Activated CD8-positive, alpha-beta memory T cell treated with anti-CD3 and anti-CD28 coated beads for 24 hours (primary cell): ENCODE results near the gene DCAF10.
"Not testable (repeated sequence)": the region's sequence is repeated elsewhere in the genome, so short reads cannot be mapped to it uniquely, and the experiment has no call there.

Experiments
- DNase-seq: peaks from one replicate; pipeline ENCODE4 v3.0.0-alpha.2; 2020

DCAF10 gene

DNA sequence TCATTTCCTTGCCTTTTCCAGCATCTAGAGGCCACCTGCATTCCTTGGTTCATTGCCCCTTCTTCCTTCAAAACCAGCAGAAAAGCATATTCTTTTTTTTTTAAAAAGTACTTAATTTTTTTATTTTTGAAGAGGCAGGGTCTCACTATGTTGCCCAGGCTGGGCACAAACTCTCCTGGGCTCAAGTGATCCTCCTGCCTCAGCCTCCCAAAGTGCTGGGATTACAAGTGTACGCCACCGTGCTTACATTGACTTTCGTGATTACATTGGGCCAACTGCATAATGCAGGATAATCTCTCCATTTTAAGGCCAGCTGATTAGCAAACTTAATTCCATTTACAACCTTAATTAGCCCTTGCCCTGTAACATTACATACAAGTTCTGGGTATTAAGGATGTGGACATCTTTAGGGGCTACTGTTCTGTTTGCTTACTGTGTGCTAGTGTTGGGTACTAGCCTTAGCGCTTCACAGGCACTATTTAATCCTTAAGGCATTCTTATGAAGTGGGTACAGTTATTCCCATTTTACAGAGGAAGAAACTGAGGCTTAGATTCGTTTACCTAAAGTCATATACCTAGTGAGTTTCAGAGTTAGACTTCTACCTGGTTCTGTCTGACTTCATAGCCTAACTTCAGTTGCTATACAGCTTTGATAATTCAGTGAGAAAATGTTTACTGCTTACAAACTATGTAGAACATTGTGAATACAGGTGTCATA is 69.6 kb downstream of the DCAF10 start:
- no peak for DNase-seq

- DNase-seq = no peak
Measured at GRCh38 chr9:37870799-37871176, 70.2 kb downstream of the DCAF10 start.

DNA sequence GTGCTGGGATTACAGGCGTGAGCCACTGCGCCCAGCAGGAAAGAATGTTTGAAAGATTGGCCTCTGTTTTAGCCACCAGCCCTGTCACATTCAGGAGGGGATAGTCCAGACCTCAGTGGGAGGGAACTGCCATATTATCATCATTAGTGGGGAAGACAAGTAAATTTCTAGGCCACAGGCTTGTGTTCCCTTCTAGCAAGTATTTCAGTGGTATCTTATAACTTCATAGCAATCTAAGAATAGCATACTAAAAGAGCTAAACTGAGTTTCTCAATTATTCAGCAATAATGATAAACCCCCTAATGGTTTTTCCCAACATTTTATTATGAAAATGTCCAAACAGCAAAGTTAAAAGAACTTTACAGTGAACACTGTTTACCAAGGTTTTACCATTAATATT is 73.4 kb downstream of the DCAF10 start:
- DNase-seq = no peak

- no peak for DNase-seq
Measured at GRCh38 chr9:37876376-37876775, 75.8 kb downstream of the DCAF10 start.

DNA sequence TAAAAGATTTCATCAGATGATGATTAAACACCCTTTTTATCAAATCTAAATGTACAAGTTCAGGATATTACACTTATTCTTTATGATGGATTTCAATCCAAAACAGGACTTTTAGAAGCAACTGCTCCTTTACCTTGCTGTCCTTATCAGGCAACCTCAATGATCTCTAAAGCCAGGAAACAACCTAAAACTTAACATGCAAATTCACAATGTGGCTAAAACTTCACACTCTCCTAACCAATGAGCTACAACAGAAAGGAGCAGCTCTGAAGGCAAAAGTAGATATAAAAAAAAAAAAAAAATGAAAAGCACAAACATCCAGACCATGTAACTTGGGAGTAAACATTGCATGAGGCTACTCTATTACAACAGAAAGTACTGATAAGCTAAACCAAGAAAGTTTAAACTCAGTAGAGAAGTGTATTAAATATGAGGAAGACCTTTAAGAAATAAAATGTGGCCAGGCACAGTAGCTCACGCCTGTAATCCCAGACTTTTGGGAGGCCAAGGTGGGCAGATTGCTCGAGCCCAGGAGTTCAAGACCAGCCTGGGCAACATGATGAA is 80.4 kb downstream of the DCAF10 start:
- DNase-seq = no peak

GRCh38 chr9:37887977-37888583 is 87.5 kb downstream of the DCAF10 start:
- DNase-seq = not testable (repeated sequence)

GRCh38 chr9:37889536-37889935 is 88.9 kb downstream of the DCAF10 start:
- DNase-seq = no peak

GRCh38 chr9:37891042-37891441 is 90.4 kb downstream of the DCAF10 start:
- not testable (repeated sequence) for DNase-seq

DNA sequence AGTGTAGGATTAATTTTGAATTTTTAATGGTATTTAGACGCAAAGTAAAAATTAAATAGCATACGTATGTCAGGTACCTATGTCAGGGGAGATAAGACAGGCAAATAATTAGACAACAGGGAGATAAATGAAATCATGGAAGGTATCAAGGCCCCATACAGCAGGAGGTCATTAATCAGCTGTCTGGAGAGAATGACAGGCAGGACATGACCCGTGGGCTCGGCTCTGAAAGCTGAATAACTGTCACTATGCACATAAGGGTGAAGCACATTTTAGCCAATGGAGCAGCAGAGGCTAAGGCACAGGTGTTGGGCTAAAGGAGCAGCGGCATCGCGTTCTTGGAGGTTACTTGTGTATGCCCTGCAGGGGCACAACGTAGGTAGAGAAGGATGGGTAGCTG is 91.5 kb downstream of the DCAF10 start:
- no peak for DNase-seq

GRCh38 chr9:37897665-37898064 is 97.1 kb downstream of the DCAF10 start:
- no peak for DNase-seq

DNA sequence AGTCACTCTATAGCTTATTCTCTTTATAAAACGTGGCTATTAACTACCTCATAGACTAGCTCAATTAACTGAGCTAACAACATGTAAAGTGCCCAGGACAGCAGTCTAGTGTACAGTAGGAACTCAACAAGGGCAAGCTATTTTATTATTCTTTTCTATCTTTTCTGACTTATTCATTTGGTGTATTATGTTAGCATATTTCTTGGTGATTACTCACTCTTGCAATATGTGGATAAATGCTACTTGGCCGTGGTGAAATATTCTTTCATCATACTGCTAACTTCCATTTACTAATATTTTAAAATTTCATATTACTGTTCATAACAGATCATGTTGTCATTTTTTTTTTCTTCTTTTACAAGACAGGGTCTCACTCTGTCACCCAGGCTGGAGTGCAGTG is 98.4 kb downstream of the DCAF10 start:
- DNase-seq = no peak

- no peak for DNase-seq
Measured at GRCh38 chr9:37902131-37902530, 101.5 kb downstream of the DCAF10 start.

GRCh38 chr9:37902796-37903646 is 102.4 kb downstream of the DCAF10 start:
- DNase-seq = peak; percentile 57

DNA sequence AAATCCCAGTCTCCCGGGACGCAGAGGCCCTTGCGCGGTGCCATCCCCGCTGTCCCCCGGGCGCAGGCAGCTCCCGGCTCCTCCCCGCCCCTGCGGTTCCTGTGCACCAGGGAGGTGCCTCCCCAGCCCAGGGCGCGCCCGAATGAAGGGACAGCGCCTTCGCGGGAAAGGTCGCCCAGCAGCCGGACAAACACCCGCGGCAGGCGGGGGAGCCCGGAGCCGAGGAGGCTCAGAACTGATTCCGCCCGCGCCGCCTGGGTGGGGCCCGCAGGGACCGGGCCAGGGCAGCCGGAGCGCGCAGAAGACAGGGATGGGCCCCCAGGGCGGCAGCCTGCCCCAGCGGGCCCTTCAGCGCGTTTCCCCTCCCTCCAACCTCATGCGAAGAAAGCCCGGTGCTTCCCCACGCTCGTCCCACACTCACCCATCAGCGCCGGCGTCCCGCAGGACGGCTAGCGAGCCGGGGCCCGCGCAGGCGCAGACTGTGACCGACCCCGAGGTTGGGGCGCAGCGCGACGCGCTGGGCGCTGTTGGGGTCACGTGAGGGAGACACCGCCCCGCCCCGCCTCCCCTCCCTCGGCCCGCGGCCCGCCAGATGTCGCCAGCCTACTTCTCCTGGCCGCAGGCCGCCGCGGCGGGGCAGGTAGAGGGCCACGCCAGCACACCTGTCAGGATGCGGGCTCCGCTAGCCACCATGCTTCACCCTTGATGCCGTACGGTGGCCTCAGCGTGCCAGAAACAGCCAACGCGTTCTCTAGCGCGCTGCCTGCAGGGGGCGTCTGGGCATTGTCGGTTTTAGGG is 103.2 kb downstream of the DCAF10 start, which contains the start of gene SLC25A51:
SLC25A51 (minus strand) TSS at position 481 of the 798 bp plus-strand sequence. CDS start 15,577 bp downstream, outside the sequence.
- peak; percentile 100 for DNase-seq

DNA sequence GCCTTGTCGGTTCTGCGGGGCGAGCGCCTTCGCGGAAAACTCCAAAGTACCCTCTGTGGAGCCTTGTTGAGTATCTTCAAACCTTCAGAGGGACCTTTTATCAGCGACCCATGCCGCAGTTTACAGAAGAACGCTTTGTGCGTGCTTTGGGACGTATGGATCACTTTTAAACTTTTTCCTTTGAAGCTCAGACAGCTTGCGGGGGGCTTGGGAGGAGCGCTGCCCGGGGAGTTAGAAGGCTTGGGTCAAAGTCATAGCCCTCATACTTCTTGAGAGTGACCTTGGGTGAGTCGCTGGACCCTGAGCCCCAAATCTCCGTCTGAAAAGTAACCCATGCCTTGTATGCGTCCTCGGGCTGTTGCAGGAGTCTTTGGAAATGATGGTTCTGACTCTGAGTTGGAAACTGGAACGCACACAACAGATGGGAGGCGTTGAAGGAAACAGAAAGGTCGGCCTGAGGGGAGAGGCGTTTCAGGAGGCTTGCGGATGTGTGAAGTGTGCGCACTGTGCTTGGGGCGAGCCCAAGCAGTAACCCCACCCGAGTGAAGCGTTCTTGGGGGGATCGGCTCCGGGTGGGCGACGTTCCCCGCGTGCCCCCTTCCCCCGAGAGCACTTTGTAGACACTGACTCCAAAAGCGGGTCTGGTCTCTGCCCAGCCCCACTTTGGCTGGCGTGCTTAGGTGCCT is 104.0 kb downstream of the DCAF10 start:
- no peak for DNase-seq

- no peak for DNase-seq
Measured at GRCh38 chr9:37905131-37905505, 104.5 kb downstream of the DCAF10 start.

- no peak for DNase-seq
Measured at GRCh38 chr9:37905776-37906175, 105.2 kb downstream of the DCAF10 start.

DNA sequence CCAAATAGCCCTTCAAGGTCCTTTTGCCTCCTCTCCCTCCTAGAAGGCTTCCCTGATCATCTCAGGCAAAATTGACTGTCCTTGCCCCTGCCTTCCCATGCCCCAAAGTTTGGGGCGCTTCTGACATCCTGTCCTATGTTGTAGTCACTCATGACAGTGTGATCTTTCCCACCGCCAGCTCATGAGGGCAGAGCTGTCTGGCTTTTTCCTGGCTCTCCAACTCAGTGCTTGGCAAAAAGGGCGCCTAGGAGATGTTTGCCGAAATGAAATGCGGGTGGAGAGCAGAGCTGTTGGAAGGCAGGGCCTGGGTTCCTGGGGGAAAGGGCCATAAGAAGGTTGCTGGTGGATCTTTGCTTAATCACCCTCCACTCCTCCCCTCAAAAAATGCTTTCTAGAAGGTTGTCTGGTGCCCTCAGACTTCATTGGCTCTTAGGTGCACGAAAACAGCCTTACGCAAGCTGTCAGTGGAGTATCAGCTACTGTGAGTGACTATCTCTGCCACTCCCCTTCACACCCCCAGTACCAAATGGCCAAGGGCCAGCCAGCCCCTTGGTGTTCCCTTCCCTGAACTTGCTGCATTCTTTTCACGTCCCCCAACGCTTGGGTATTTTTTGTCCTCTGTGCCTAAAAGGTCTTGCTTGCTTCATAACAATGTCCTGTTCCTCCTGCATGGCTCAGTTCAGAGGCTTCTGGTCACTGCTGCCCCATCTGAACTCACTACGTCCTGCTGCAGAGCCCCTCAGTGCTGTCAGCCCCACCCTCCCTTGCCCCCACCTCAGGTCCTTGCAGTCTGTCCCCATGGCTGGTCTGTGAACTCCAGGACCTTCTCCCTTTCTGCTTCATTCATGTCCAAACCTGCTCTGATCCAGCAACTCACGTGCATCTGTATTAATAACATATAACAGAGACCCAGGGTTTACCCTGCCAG is 106.0 kb downstream of the DCAF10 start:
- no peak for DNase-seq

DNA sequence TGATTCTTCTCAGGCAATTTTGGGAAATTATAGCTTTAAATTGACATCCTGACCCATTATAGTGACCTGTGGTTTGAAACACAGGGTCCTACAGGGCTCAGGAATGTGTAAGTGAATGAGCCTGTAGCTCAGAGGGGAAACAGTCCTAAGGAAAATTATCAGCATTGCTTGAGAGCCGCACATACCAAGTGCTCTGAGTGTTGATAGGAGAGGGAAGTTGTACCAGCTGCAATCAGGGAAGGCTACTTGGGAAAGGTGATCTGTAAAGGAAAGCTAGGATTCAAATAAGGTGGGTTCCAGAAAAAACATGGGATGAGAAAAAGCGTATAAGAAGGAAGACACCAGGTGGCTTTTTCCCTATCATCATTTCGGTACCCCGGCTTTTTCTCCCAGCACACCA is 107.7 kb downstream of the DCAF10 start:
- DNase-seq = no peak

DNA sequence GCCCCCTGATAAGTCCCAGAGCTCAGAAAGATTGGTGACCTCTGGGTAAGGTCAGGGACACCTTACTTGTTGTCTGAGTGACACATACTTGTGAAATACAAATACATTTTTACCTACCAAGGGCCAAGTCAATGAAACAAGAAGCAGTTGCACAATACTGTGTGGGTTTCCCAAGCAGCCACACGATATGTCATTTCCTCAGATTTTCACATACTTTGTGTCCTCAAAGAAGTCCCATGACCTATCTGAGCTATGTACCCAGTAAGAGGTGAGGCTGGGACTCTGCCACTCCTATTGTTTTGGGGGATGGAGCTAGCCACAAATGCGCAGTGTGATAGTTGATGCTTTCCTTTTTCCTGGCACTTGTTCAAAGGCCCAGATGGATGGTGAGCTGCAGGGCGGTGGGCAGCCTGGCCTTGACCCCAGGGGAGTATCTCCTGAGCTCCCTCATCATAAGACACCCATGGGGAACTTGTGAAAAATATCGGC is 108.1 kb downstream of the DCAF10 start:
- DNase-seq = peak; percentile 32

GRCh38 chr9:37909326-37909725 is 108.7 kb downstream of the DCAF10 start:
- no peak for DNase-seq
